NB4 (cell line): ENCODE measurements around the gene CTSV.
"Not testable (repeated sequence)": the region's sequence is repeated elsewhere in the genome, so short reads cannot be mapped to it uniquely, and the experiment has no call there.

Source experiments
- CTCF ChIP-seq: IDR thresholded peaks from one replicate; pipeline ENCODE4 v1.5.1; 2012; ENCODE audit warnings: low read depth, low read length
- MAX ChIP-seq: IDR thresholded peaks from 2 replicates; pipeline ENCODE4 v1.6.1; 2011; ENCODE audit warnings: low read depth, low read length

- TF ChIP-seq CTCF, MAX: not testable (repeated sequence)
These were observed 38.7 kb downstream of the CTSV start for GRCh38 chr9:97000139-97000787.
